ENCODE results near the gene DNMT3B.

DNA sequence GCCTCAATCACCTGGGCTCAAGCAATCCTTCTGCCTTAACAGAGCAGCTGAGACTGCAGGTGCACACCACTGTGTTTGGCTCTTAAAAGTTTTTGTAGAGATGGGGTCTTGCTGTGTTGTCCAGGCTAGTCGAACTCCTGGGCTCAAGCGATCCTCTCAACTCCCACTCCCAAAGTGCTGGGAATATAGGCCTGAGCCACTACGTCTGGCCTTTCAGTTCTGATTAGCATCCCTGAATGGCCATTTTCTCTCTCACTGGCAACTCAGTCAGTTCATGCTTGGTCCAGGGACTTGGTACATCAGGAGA lies 28.5 kb downstream of the DNMT3B start:
- TF ChIP-seq, protein P1, sequence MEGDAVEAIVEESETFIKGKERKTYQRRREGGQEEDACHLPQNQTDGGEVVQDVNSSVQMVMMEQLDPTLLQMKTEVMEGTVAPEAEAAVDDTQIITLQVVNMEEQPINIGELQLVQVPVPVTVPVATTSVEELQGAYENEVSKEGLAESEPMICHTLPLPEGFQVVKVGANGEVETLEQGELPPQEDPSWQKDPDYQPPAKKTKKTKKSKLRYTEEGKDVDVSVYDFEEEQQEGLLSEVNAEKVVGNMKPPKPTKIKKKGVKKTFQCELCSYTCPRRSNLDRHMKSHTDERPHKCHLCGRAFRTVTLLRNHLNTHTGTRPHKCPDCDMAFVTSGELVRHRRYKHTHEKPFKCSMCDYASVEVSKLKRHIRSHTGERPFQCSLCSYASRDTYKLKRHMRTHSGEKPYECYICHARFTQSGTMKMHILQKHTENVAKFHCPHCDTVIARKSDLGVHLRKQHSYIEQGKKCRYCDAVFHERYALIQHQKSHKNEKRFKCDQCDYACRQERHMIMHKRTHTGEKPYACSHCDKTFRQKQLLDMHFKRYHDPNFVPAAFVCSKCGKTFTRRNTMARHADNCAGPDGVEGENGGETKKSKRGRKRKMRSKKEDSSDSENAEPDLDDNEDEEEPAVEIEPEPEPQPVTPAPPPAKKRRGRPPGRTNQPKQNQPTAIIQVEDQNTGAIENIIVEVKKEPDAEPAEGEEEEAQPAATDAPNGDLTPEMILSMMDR (IDR thresholded peaks at IDR 0.05; ENCODE audit: insufficient read depth, low read length) = no peak
- TF ChIP-seq, protein P2, sequence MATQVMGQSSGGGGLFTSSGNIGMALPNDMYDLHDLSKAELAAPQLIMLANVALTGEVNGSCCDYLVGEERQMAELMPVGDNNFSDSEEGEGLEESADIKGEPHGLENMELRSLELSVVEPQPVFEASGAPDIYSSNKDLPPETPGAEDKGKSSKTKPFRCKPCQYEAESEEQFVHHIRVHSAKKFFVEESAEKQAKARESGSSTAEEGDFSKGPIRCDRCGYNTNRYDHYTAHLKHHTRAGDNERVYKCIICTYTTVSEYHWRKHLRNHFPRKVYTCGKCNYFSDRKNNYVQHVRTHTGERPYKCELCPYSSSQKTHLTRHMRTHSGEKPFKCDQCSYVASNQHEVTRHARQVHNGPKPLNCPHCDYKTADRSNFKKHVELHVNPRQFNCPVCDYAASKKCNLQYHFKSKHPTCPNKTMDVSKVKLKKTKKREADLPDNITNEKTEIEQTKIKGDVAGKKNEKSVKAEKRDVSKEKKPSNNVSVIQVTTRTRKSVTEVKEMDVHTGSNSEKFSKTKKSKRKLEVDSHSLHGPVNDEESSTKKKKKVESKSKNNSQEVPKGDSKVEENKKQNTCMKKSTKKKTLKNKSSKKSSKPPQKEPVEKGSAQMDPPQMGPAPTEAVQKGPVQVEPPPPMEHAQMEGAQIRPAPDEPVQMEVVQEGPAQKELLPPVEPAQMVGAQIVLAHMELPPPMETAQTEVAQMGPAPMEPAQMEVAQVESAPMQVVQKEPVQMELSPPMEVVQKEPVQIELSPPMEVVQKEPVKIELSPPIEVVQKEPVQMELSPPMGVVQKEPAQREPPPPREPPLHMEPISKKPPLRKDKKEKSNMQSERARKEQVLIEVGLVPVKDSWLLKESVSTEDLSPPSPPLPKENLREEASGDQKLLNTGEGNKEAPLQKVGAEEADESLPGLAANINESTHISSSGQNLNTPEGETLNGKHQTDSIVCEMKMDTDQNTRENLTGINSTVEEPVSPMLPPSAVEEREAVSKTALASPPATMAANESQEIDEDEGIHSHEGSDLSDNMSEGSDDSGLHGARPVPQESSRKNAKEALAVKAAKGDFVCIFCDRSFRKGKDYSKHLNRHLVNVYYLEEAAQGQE (IDR thresholded peaks at IDR 0.05; ENCODE audit: insufficient replicate concordance, low read depth) = no peak
- TF ChIP-seq GABPA (IDR thresholded peaks at IDR 0.05; ENCODE audit: low read depth) (no peak), POLR2AphosphoS5 (IDR thresholded peaks at IDR 0.05; ENCODE audit: low read depth) (no peak)
